ENCODE data around the gene KLHL40. TPM values are rescaled to one million over a fixed set of nuclear protein-coding genes. Genes with fewer than 3 reads are reported as not detected.

Gene KLHL40
- total RNA-seq, 1 donor: not detected

DNA sequence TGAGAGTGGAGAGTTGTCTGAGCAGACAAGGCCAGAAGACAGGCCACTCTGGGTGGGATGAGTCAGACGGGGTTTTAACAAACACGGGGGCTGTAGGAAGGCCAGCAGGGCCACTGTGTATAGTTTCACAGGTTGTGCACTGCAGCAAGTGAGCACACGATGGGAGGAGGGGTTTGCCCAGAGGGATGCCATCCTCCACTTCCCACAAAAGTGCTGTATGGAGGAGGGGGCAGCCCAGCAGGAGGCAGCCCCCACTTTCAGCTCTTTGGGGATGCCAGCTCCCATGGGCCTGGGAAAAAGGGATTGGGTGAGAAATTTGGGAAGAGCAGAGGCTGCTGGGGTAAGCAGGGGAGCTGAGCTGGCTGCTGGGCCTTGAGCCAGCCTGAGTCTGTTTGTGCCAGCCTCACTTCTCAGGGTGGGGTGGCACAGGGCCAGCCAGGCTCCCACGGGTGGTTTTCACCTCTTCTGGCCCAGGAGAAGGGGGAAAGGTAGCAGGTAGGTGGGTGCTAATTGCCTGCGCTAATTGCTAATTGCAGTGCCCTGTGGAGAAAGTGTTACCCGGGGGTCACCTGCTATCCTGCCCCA is 25.1 kb upstream of the KLHL40 start:
- Histone ChIP-seq H4K20me1 (ENCODE audit: insufficient read depth, low read length) (peaks cover 53% of the 10 kb centered on the region), H3K79me2 (ENCODE audit: insufficient read depth, low read length) (peaks cover 22% of the 10 kb centered on the region), H3K27ac (ENCODE audit: low read depth, low read length) (no peak overlapping the region), H3K4me1 (ENCODE audit: insufficient read depth, low read length) (peaks cover 22% of the 10 kb centered on the region), H3K36me3 (ENCODE audit: insufficient read depth, low read length) (peaks cover 20% of the 10 kb centered on the region), H3K9me3 (ENCODE audit: low read depth, low read length) (no peaks in the 10 kb centered on the region), H3K27me3 (ENCODE audit: insufficient read depth, low read length) (no peaks in the 10 kb centered on the region), H3K4me2 (ENCODE audit: insufficient read depth, low read length) (no peak overlapping the region), H3K4me3 (ENCODE audit: insufficient read depth, low read length) (no peak overlapping the region), H2AFZ (ENCODE audit: low read length) (no peak overlapping the region)
- peak; percentile 95 for DNase-seq (ENCODE audit: insufficient read length, low spot score, missing footprints)
- TF ChIP-seq, protein P1, sequence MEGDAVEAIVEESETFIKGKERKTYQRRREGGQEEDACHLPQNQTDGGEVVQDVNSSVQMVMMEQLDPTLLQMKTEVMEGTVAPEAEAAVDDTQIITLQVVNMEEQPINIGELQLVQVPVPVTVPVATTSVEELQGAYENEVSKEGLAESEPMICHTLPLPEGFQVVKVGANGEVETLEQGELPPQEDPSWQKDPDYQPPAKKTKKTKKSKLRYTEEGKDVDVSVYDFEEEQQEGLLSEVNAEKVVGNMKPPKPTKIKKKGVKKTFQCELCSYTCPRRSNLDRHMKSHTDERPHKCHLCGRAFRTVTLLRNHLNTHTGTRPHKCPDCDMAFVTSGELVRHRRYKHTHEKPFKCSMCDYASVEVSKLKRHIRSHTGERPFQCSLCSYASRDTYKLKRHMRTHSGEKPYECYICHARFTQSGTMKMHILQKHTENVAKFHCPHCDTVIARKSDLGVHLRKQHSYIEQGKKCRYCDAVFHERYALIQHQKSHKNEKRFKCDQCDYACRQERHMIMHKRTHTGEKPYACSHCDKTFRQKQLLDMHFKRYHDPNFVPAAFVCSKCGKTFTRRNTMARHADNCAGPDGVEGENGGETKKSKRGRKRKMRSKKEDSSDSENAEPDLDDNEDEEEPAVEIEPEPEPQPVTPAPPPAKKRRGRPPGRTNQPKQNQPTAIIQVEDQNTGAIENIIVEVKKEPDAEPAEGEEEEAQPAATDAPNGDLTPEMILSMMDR (IDR thresholded peaks at IDR 0.05; ENCODE audit: extremely low read depth, low read depth, low read length): no peak

DNA sequence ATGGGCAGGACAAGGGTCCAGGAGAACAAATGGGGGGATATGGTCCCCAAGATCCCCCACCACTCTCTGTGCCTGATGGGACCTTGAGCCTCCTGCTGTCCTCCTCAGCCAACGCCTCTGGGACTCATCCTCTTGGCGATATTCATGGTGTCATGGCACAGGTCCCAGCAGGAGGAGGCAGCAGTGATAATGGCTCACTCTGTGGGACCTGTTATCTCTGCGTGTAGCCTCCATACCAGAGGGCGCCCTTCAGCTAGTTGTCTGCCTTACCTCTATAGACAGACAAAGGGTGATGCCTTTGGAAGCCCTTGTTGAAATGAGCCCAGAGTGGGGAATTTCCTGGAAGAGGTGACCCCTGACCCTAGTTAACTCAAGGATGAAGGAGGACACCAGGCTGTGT is 24.4 kb upstream of the KLHL40 start:
- H3K4me2 ChIP-seq (ENCODE audit: insufficient read depth, low read length): no peak overlapping the region
- H3K27ac ChIP-seq (ENCODE audit: low read depth, low read length): no peak overlapping the region
- no peaks in the 10 kb centered on the region for H3K27me3 ChIP-seq (ENCODE audit: insufficient read depth, low read length)
- H4K20me1 ChIP-seq (ENCODE audit: insufficient read depth, low read length): peaks cover 46% of the 10 kb centered on the region
- peaks cover 20% of the 10 kb centered on the region for H3K36me3 ChIP-seq (ENCODE audit: insufficient read depth, low read length)
- TF ChIP-seq, protein P1 (IDR thresholded peaks at IDR 0.05; ENCODE audit: extremely low read depth, low read depth, low read length): no peak
- H3K4me3 ChIP-seq (ENCODE audit: insufficient read depth, low read length): no peak overlapping the region
- H3K4me1 ChIP-seq (ENCODE audit: insufficient read depth, low read length): peaks cover 15% of the 10 kb centered on the region
- no peaks in the 10 kb centered on the region for H3K9me3 ChIP-seq (ENCODE audit: low read depth, low read length)
- DNase-seq (ENCODE audit: insufficient read length, low spot score, missing footprints): peak; percentile 88
- no peak overlapping the region for H2AFZ ChIP-seq (ENCODE audit: low read length)
- peaks cover 15% of the 10 kb centered on the region for H3K79me2 ChIP-seq (ENCODE audit: insufficient read depth, low read length)

DNA sequence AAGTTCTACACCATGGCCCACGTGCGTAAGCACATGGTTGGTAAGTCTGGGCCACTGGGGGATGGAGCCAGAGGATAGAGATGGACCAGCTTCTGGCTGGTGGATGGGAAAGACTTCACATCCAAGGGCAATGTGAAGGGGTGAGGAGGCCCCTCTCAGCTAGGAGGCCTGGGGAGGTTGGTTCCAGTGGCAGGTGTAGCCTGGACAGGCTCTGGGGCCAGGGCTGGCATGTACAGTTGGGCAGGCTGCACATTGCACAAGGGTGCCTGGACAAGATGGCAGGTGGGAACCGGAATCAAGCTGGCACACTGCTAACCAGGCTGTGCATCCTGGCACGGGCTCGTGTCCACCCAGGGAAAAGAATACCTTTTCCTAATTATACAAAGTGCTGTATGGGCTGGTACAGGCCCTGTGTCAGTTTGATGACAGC is 23.7 kb upstream of the KLHL40 start:
- Histone ChIP-seq H3K4me1 (ENCODE audit: insufficient read depth, low read length) (peaks cover 9% of the 10 kb centered on the region), H2AFZ (ENCODE audit: low read length) (no peak overlapping the region), H3K27ac (ENCODE audit: low read depth, low read length) (no peak overlapping the region), H3K79me2 (ENCODE audit: insufficient read depth, low read length) (peaks cover 8% of the 10 kb centered on the region), H3K4me3 (ENCODE audit: insufficient read depth, low read length) (no peak overlapping the region), H3K27me3 (ENCODE audit: insufficient read depth, low read length) (no peaks in the 10 kb centered on the region), H3K36me3 (ENCODE audit: insufficient read depth, low read length) (peaks cover 20% of the 10 kb centered on the region), H4K20me1 (ENCODE audit: insufficient read depth, low read length) (peaks cover 39% of the 10 kb centered on the region), H3K4me2 (ENCODE audit: insufficient read depth, low read length) (no peak overlapping the region), H3K9me3 (ENCODE audit: low read depth, low read length) (no peaks in the 10 kb centered on the region)
- TF ChIP-seq, protein P1 (IDR thresholded peaks at IDR 0.05; ENCODE audit: extremely low read depth, low read depth, low read length): no peak
- DNase-seq (ENCODE audit: insufficient read length, low spot score, missing footprints): peak; percentile 78

DNA sequence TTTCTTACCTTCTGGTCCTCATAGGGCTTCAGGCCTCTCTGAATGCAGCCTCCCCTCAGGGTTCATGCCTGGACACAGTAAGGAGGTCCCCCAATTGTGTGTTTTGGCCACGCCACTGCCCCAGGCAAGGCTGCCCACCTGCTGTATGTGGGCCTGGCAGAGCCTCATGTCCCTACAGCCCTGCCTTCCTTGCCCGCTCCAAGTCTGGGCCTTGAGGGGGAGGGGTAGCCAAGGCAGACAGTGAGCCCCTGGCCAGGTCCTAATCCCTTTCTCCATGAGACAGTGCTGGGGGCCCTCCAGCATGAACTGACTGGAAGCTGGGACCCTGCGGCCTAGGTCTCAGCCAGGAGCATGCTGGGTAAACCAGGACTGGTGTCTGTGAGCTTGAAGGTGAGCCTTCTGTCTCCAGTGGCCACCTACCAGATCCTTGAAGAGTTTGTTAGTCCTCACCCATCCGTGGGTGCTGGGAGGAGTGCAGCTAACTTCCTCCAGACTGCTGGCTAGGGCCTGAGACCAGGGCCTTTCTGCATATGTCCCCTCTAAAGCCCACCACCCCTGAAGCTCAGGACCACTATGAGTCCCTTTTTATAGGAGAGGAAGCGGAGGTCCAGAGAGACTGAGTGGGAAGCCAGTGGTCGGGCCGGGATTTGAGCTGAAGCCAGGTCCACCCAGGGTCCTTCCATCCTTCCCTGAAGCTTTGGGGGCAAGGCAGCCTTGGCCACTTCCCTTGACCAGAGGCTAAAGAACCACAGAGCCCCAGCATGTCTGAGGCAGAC is 23.1 kb upstream of the KLHL40 start:
- TF ChIP-seq, protein P1 (IDR thresholded peaks at IDR 0.05; ENCODE audit: extremely low read depth, low read depth, low read length): no peak
- Histone ChIP-seq H3K27ac (ENCODE audit: low read depth, low read length) (no peak overlapping the region), H2AFZ (ENCODE audit: low read length) (no peak overlapping the region), H4K20me1 (ENCODE audit: insufficient read depth, low read length) (peaks cover 34% of the 10 kb centered on the region), H3K9me3 (ENCODE audit: low read depth, low read length) (no peaks in the 10 kb centered on the region), H3K4me2 (ENCODE audit: insufficient read depth, low read length) (no peak overlapping the region), H3K4me1 (ENCODE audit: insufficient read depth, low read length) (peaks cover 9% of the 10 kb centered on the region), H3K36me3 (ENCODE audit: insufficient read depth, low read length) (peaks cover 20% of the 10 kb centered on the region), H3K4me3 (ENCODE audit: insufficient read depth, low read length) (no peak overlapping the region), H3K27me3 (ENCODE audit: insufficient read depth, low read length) (no peaks in the 10 kb centered on the region), H3K79me2 (ENCODE audit: insufficient read depth, low read length) (peaks cover 2% of the 10 kb centered on the region)
- DNase-seq (ENCODE audit: insufficient read length, low spot score, missing footprints): peak; percentile 87
